RWPE1 (cell line): ENCODE data around the gene PLIN1.

ENCODE experiments used
- CTCF ChIA-PET: fragments of 350-600 bp; sonication (Branson Sonifier 250); formaldehyde crosslinking; extraction: SDS; loops from one replicate; lab custom pipeline; 2021; lab: Yijun Ruan, JAX
- POLR2A ChIA-PET: fragments of 400-600 bp; formaldehyde crosslinking; extraction: SDS; loops from one replicate; lab custom pipeline; 2020; ENCODE audit warnings: antibody characterized with exemption; ENCODE audit not compliant: low non-redundant PET; lab: Yijun Ruan, JAX
- DNase-seq: peaks from one replicate; pipeline ENCODE4 v3.0.0; 2012; ENCODE audit warnings: low spot score
- H3K27ac ChIP-seq: fragments of 450-650 bp; 2 replicates; pipeline ENCODE4 v1.5.1; 2017
- CTCF ChIP-seq: fragments of 450-650 bp; conservative IDR thresholded peaks from 2 replicates; pipeline ENCODE4 v1.5.1; 2017; ENCODE audit warnings: low read depth, mild to moderate bottlenecking

Gene PLIN1

GRCh38 chr15:89628301-89628700 lies 50.9 kb downstream of the PLIN1 start:
- no peak for DNase-seq
- CTCF ChIA-PET, result no interaction called here
- TF ChIP-seq CTCF, result no peak
- H3K27ac ChIP-seq, result no peak overlapping the region
- POLR2A ChIA-PET, result no interaction called here

- H3K27ac ChIP-seq, result no peak overlapping the region
- CTCF ChIA-PET, result interaction anchor here (0.6 kb wide), 1 partner anchor 1259 kb away, joined by 5 read pairs; no protein-coding TSS in a partner anchor
- no peak for TF ChIP-seq CTCF
- POLR2A ChIA-PET, result no interaction called here
- DNase-seq, result no peak
Measured at GRCh38 chr15:89627256-89627970, 51.8 kb downstream of the PLIN1 start.

GRCh38 chr15:89625716-89626115 lies 53.5 kb downstream of the PLIN1 start:
- ChIA-PET POLR2A (no interaction called here), CTCF (no interaction called here)
- no peak for TF ChIP-seq CTCF
- H3K27ac ChIP-seq, result 0 out of 2 replicates have a peak overlapping the region, but pooled peaks have one; percentile 4
- no peak for DNase-seq

GRCh38 chr15:89623165-89623564 lies 56.0 kb downstream of the PLIN1 start:
- ChIA-PET CTCF (interaction anchor here (0.6 to 0.7 kb wide), 2 partner anchors 151 to 349 kb away, joined by 3 to 5 read pairs; no protein-coding TSS in a partner anchor), POLR2A (no interaction called here)
- no peak for TF ChIP-seq CTCF
- H3K27ac ChIP-seq, result no peak overlapping the region
- DNase-seq, result no peak

- ChIA-PET POLR2A (no interaction called here), CTCF (no interaction called here)
- H3K27ac ChIP-seq, result no peak overlapping the region
- no peak for DNase-seq
- TF ChIP-seq CTCF, result no peak
Measured at GRCh38 chr15:89621547-89621946, 57.6 kb downstream of the PLIN1 start.

GRCh38 chr15:89616228-89616627 lies 62.9 kb downstream of the PLIN1 start:
- CTCF ChIA-PET, result interaction anchor here (0.6 kb wide), 1 partner anchor 115 kb away, joined by 3 read pairs; no protein-coding TSS in a partner anchor
- H3K27ac ChIP-seq, result no peak overlapping the region
- POLR2A ChIA-PET, result no interaction called here
- no peak for DNase-seq
- no peak for TF ChIP-seq CTCF
